Adrenal gland (tissue), 12 donors: ENCODE results near the gene SMIM43. TPM values are rescaled to one million over a fixed set of nuclear protein-coding genes. Genes with fewer than 3 reads are reported as not detected.

Source experiments
- DNase-seq, 7 donors: peaks; one replicate each; pipeline ENCODE4 v3.0.0-alpha.2; 2019 to 2020
- H3K27ac ChIP-seq, 5 donors: fragments of 200-600 bp; sonication (generic) in 4 of 5; 1 replicate in 3 of 5; 2 replicates in 2 of 5; pipeline versions ENCODE4 v1.5.1 to v1.8.0; 2016 to 2020; ENCODE audit warnings: mild to moderate bottlenecking in 1 of 5
- H3K27me3 ChIP-seq: fragments of 200-600 bp; 2 replicates; pipeline ENCODE4 v1.8.0; 2021
- H3K36me3 ChIP-seq, 2 donors: fragments of 200-600 bp; replicated peaks in 1 of 2; 1 replicate in 1 of 2; 2 replicates in 1 of 2; pipeline versions ENCODE4 v1.5.1 to v1.8.0; 2018 to 2022
- H3K4me1 ChIP-seq, 2 donors: fragments of 200-600 bp; replicated peaks in 1 of 2; 1 replicate in 1 of 2; 2 replicates in 1 of 2; pipeline versions ENCODE4 v1.5.1 to v1.8.0; 2018 to 2021
- H3K4me3 ChIP-seq, 4 donors: fragments of 200-600 bp; sonication (generic) in 3 of 4; one replicate each; pipeline ENCODE4 v1.5.1; 2016 to 2018
- H3K9me3 ChIP-seq, 3 donors: fragments of 200-600 bp; sonication (generic) in 1 of 3; replicated peaks in 1 of 3; 1 replicate in 2 of 3; 2 replicates in 1 of 3; pipeline versions ENCODE4 v1.5.1 to v1.8.0; 2016 to 2021
- CTCF ChIP-seq, 6 experiments: fragments of 450-650 bp in 4 of 6; fragments of 200-600 bp in 2 of 6; sonication (generic) in 1 of 6; IDR thresholded peaks; 1 replicate in 5 of 6; 2 replicates in 1 of 6; pipeline versions ENCODE4 v1.5.1 to v1.8.0; 2016 to 2021; ENCODE audit warnings: antibody characterized with exemption in 6 of 6, mild to moderate bottlenecking in 2 of 6, moderate library complexity in 1 of 6
- POLR2A ChIP-seq, 2 donors: fragments of 450-650 bp; IDR thresholded peaks; one replicate each; pipeline ENCODE4 v1.6.1; 2017; ENCODE audit warnings: antibody characterized with exemption in 2 of 2, mild to moderate bottlenecking in 2 of 2, moderate library complexity in 1 of 2
- WGBS, 4 donors: extraction: QIAGEN DNeasy Blood & Tissue Kit in 2 of 4; methylation state at CpG; one replicate each; pipeline versions ENCODE4 v1.1.5 to v1.1.7; 2013 to 2017; 5-methylcytosine and 5-hydroxymethylcytosine counted together
- intact Hi-C, 2 donors: fragments of 100-400 bp; cut with DNase I; formaldehyde crosslinking; loops; one replicate each; pipeline versions ENCODE4 v1.14.1 to v1.15.0; 2022 to 2023
- polyA plus RNA-seq, 3 donors: library from polyadenylated mRNA; stranded (reverse); fragments of 200-250 nt in 2 of 3; fragments of 350-450 nt in 1 of 3; fragmentation: Illumina TruSeq in 1 of 3; extraction: RNeasy Lipid Tissue Mini Kit (QIAGEN cat#74804) in 1 of 3; gene quantifications; one replicate each; pipeline ENCODE4 v1.2.3, GENCODE V29; 2013 to 2014
- total RNA-seq, 9 donors: library from RNA; depleted of rRNA in 4 of 9; stranded (reverse); fragments of >200 nt in 4 of 9; fragments of 120-200 nt in 1 of 9; fragmentation: NEBNext Ultra II Directional in 1 of 9; extraction: Animal tissue kit (Norgen Biotek cat#: 25700) in 1 of 9; gene quantifications; one replicate each; pipeline versions ENCODE4 v1.1.0 to v1.2.4, GENCODE V29; 2013 to 2023
- donor health status: healthy with polysubstance abuse.
- donor health status: Bipolar disorder and iron deficiency.
- donor health status: DM: yes; HTN: yes; CAD: no.
- donor health status: DM: no; HTN: no; CAD: no.
- donor health status: DM: no; HTN: no; CAD: no.
- donor health status: DM: yes; HTN: yes; CAD: no.

Gene SMIM43
- total and polyA plus RNA-seq, 12 donors = 0.14 to 0.20 (median 0.16) TPM; not detected in 9

GRCh38 chr4:121789455-121789854 lies 24.5 kb upstream of the SMIM43 start:
- no peak overlapping the region for H3K27ac ChIP-seq
- H3K4me3 ChIP-seq = no peak overlapping the region
- no peaks in the 10 kb centered on the region for H3K4me1 ChIP-seq
- H3K9me3 ChIP-seq = no peaks in the 10 kb centered on the region
- no peak for DNase-seq
- no peaks in the 10 kb centered on the region for H3K36me3 ChIP-seq
- H3K27me3 ChIP-seq = no peaks in the 10 kb centered on the region
- 44 to 78% (median 60%) methylated on average over 1 of the region's 1 CpG for WGBS, 4 donors
- TF ChIP-seq CTCF (IDR thresholded peaks at IDR 0.05) = no peak
- TF ChIP-seq POLR2A (IDR thresholded peaks at IDR 0.05) = no peak
- intact Hi-C loops = no loop called here

GRCh38 chr4:121788896-121789295 lies 23.9 kb upstream of the SMIM43 start:
- no peaks in the 10 kb centered on the region for H3K27me3 ChIP-seq
- H3K9me3 ChIP-seq = no peaks in the 10 kb centered on the region
- intact Hi-C loops = no loop called here
- no peak for DNase-seq
- no peak overlapping the region for H3K4me3 ChIP-seq
- no peak overlapping the region for H3K27ac ChIP-seq
- H3K4me1 ChIP-seq = no peaks in the 10 kb centered on the region
- H3K36me3 ChIP-seq = no peaks in the 10 kb centered on the region
- WGBS, 4 donors = 65 to 83% (median 75%) methylated on average over 2 of the region's 2 CpGs
- TF ChIP-seq CTCF (IDR thresholded peaks at IDR 0.05) (no peak), POLR2A (IDR thresholded peaks at IDR 0.05) (no peak)

- intact Hi-C loops = no loop called here
- WGBS, 4 donors = 59 to 74% (median 63%) methylated on average over 2 of the region's 2 CpGs
- TF ChIP-seq CTCF (IDR thresholded peaks at IDR 0.05) = no peak
- TF ChIP-seq POLR2A (IDR thresholded peaks at IDR 0.05) = no peak
- Histone ChIP-seq H3K4me1 (no peaks in the 10 kb centered on the region), H3K36me3 (no peaks in the 10 kb centered on the region), H3K27me3 (no peaks in the 10 kb centered on the region), H3K9me3 (no peaks in the 10 kb centered on the region), H3K27ac (no peak overlapping the region), H3K4me3 (no peak overlapping the region)
- no peak for DNase-seq
Measured at GRCh38 chr4:121786221-121786620, 21.3 kb upstream of the SMIM43 start.

GRCh38 chr4:121785479-121785878 lies 20.5 kb upstream of the SMIM43 start:
- Histone ChIP-seq H3K9me3 (no peaks in the 10 kb centered on the region), H3K4me1 (no peaks in the 10 kb centered on the region), H3K27me3 (no peaks in the 10 kb centered on the region), H3K36me3 (no peaks in the 10 kb centered on the region), H3K27ac (no peak overlapping the region), H3K4me3 (no peak overlapping the region)
- intact Hi-C loops = no loop called here
- no peak for DNase-seq
- TF ChIP-seq CTCF (IDR thresholded peaks at IDR 0.05) (no peak), POLR2A (IDR thresholded peaks at IDR 0.05) (no peak)
- 70 to 84% (median 80%) methylated on average over 4 of the region's 4 CpGs for WGBS, 4 donors
